Lower leg skin (tissue), 4 donors: ENCODE data around the gene BDKRB2. TPM values are rescaled to one million over a fixed set of nuclear protein-coding genes. Genes with fewer than 3 reads are reported as not detected.

ENCODE experiments used
- DNase-seq, 2 donors: peaks; one replicate each; pipeline ENCODE4 v3.0.0-alpha.2; 2019; ENCODE audit warnings: low spot score in 2 of 2
- H3K4me3 ChIP-seq: fragments of 200-600 bp; sonication (generic); 2 replicates; pipeline ENCODE4 v1.5.1; 2017; ENCODE audit warnings: mild to moderate bottlenecking, low read depth; ENCODE audit not compliant: poor library complexity, severe bottlenecking
- POLR2A ChIP-seq, 2 donors: fragments of 450-650 bp; IDR thresholded peaks; one replicate each; pipeline ENCODE4 v1.6.1; 2016 to 2017; ENCODE audit warnings: antibody characterized with exemption in 2 of 2, mild to moderate bottlenecking in 1 of 2, moderate library complexity in 1 of 2
- WGBS, 2 donors: methylation state at CpG; one replicate each; pipeline ENCODE4 v1.1.5; 2018; 5-methylcytosine and 5-hydroxymethylcytosine counted together
- intact Hi-C: fragments of 100-400 bp; cut with DNase I; formaldehyde crosslinking; loops from one replicate; pipeline ENCODE4 v1.15.0; 2023; ENCODE audit warnings: low total_unique reads
- total RNA-seq, 4 donors: library from RNA; depleted of rRNA; stranded (reverse); fragments of >200 nt; gene quantifications; one replicate each; pipeline ENCODE4 v1.1.0, GENCODE V29; 2016
- TF ChIP-seq, protein P1 (sequence below), 3 donors: fragments of 450-650 bp; IDR thresholded peaks; one replicate each; pipeline ENCODE4 v1.5.1; 2016; ENCODE audit warnings: antibody characterized with exemption in 3 of 3, mild to moderate bottlenecking in 3 of 3, moderate library complexity in 2 of 3

BDKRB2 gene
- total RNA-seq, 4 donors from 2014 or later: 8.3 to 14.8 (median 9.4) TPM

DNA sequence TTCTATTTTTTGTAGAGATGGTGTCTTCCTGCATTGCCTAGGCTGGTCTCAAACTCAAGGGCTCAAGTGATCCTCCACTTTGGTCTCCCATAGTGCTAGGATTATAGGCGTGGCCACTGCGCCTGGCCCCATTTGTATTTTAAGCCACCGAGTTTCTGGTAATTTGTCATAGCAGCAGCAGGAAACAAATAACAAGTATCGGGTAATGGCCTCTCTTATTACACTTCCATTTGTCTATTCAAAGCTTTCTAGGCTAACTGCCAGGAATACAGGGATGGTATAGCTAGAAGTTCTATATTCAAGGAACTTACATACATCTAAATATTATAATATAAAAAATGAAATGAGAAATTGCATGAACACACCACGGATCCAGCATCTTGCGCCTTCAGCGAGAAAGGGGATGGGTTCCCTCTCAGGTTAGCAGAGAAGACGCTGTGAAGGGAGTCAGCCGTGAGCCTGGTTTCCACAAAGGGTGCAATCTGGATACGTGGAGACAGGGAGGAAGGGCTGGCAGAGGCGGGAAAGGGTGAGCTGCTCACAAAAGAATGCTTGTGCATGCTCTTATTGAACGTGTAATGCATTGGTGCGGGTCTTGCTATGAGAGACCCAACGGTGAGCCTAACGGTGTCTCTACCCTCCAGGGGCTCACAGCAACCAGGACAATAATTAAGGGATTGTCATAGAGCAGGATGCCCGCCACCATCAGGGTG, 60.9 kb downstream of the BDKRB2 start:
- DNase-seq: no peak
- H3K4me3 ChIP-seq: no peak overlapping the region
- no peak for TF ChIP-seq POLR2A (IDR thresholded peaks at IDR 0.05)
- TF ChIP-seq, protein P1, sequence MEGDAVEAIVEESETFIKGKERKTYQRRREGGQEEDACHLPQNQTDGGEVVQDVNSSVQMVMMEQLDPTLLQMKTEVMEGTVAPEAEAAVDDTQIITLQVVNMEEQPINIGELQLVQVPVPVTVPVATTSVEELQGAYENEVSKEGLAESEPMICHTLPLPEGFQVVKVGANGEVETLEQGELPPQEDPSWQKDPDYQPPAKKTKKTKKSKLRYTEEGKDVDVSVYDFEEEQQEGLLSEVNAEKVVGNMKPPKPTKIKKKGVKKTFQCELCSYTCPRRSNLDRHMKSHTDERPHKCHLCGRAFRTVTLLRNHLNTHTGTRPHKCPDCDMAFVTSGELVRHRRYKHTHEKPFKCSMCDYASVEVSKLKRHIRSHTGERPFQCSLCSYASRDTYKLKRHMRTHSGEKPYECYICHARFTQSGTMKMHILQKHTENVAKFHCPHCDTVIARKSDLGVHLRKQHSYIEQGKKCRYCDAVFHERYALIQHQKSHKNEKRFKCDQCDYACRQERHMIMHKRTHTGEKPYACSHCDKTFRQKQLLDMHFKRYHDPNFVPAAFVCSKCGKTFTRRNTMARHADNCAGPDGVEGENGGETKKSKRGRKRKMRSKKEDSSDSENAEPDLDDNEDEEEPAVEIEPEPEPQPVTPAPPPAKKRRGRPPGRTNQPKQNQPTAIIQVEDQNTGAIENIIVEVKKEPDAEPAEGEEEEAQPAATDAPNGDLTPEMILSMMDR (IDR thresholded peaks at IDR 0.05): no peak
- intact Hi-C loops: no loop called here
- 67 to 78% methylated on average over 15 to 16 of the region's 16 CpGs for WGBS, 2 donors

DNA sequence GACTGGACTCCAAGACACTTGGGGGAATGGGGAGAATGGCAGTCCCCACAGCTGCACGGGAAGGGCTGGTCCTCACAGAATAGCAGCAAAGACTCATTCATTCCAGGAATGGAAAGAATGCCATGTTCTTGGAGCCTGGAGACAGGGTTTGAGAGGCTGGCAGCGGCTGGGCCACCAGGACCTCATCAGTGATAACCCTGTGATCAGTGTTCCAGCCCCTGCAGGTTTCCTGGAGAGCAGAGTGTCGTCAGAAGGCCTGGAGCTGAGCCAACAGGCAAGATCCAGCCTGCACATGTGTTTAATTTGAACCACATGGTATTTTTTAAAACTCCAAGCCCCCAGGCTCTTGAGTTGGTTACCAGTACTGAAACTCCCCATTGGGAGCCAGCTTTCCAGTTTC, 62.7 kb downstream of the BDKRB2 start:
- peak; percentile 58 to 91 for DNase-seq
- intact Hi-C loops: no loop called here

DNA sequence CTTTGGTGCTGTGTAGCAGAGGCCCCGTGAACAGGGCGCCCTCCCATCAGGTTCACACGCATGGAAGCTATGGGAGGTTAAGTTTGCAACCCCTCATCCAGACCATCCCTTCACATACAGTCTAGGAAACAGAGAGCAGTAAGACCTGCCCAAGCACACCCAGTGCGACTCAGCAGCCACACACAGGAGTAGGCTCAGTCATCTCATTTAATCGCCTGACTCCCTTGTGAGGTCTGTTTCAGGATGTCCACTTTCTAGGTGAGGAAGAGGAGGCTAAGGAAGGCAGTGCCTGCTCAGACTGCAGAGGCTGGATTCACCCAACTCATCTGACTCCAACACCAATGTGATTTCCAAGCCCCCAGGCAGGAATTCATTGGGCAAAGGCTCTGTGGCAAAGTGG, 63.3 kb downstream of the BDKRB2 start:
- TF ChIP-seq POLR2A (IDR thresholded peaks at IDR 0.05): no peak
- TF ChIP-seq, protein P1 (IDR thresholded peaks at IDR 0.05): no peak
- DNase-seq: no peak
- WGBS, 2 donors: 76 to 88% methylated on average over 5 of the region's 5 CpGs
- intact Hi-C loops: no loop called here
- no peak overlapping the region for H3K4me3 ChIP-seq

More for the DNA sequence above, 62.7 kb downstream of the BDKRB2 start:
- TF ChIP-seq, protein P1 (IDR thresholded peaks at IDR 0.05): no peak
- TF ChIP-seq POLR2A (IDR thresholded peaks at IDR 0.05): no peak
- no peak overlapping the region for H3K4me3 ChIP-seq
- WGBS, 2 donors: 4 to 16% methylated on average over 3 of the region's 3 CpGs

DNA sequence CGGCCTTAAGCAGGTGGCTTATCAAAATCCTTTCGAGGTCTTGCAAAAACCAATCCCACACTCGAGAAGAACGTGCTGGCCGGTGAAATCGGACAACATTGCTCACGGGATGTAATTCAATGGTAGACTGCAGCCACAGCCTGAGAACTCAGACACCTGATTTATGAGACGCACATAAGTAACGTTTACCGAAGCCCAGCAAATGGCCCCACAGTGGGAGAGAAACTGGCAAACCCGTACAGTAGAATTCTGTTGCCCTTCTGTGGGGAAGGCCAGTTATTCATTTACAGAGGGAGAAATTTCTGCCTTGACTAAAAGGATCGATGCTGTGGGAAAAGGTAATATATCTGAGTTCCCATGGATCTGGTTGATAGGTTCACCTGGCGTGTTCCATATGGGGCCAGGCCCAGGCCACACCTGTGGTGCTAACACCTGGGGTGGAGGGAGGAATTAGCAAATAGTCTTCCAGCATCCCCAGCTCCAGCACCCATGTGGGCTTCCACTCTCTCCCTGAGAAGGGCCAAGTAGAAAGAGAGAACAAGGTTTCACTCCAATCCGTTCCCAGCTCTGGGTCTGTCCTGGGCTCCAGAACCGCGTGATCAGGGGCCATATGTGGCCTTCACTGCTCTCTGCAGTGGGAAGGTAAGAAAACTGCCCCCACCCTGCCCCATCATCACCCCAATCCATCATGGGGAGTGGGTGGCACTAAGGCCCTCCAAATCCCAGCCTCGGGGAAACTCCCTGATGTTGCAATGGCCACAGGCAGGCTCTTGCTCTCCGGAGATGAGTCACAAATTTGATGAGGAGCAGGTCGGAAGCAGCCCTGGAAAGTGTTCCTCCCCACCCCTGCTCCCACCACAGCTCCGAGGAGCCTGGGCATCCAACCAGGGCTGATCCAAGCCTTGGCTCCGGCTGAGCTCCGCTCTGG, 64.1 kb downstream of the BDKRB2 start:
- H3K4me3 ChIP-seq: no peak overlapping the region
- intact Hi-C loops: no loop called here
- no peak for TF ChIP-seq POLR2A (IDR thresholded peaks at IDR 0.05)
- TF ChIP-seq, protein P1 (IDR thresholded peaks at IDR 0.05): no peak
- DNase-seq: peak; percentile 58 to 92
- 44 to 49% methylated on average over 22 of the region's 22 CpGs for WGBS, 2 donors

DNA sequence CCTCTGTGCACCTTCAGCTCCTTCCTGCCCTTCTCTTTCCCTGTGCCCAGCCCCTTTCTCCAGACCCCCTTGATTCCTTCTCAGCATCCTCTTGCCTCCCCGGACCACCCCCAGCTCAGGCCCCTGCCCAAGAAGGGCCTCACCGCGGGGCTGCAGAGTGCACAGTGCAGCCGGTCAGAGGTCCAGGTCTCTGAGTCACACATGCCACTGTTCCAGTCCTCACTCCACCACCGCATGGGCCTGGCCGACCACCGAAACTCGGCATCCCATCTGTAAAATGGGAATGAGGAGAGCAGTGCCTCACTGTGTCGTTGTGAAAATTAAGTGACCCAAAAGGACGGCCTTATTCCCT, 64.7 kb downstream of the BDKRB2 start:
- 62 to 64% methylated on average over 10 of the region's 10 CpGs for WGBS, 2 donors
- intact Hi-C loops: no loop called here
- TF ChIP-seq POLR2A (IDR thresholded peaks at IDR 0.05): no peak
- TF ChIP-seq, protein P1 (IDR thresholded peaks at IDR 0.05): no peak
- DNase-seq: no peak
- H3K4me3 ChIP-seq: no peak overlapping the region
